Endothelial cell of umbilical vein (primary cell): ENCODE measurements around the gene AIRE. TPM values are rescaled to one million over a fixed set of nuclear protein-coding genes. Genes with fewer than 3 reads are reported as not detected.

ENCODE experiments used
- BruUV-seq: library from RNA; stranded (reverse); fragments of 400-500 nt; replicated peaks from 2 replicates; lab custom pipeline; 2021; lab: Mats Ljungman, UMichigan
- CTCF ChIA-PET: fragments of 300-600, 350-600 bp; sonication (Branson Sonifier 250); formaldehyde crosslinking; loops from one replicate; lab custom pipeline; 2021; ENCODE audit warnings: antibody characterized with exemption, inconsistent platforms; lab: Charles Lee
- POLR2A ChIA-PET: fragments of 300-600, 350-600 bp; sonication (Branson Sonifier 250); formaldehyde crosslinking; loops from one replicate; lab custom pipeline; 2021; ENCODE audit warnings: antibody characterized with exemption, inconsistent platforms; lab: Charles Lee
- DNase-seq: peaks from one replicate; pipeline ENCODE4 v3.0.0-alpha.2; 2011; ENCODE audit warnings: low read depth, low spot score
- FAIRE-seq: peaks from 2 replicates; lab custom pipeline; 2011; peaks lifted over from hg19 to GRCh38; lab: Jason Lieb, UNC
- H2AFZ ChIP-seq: 2 replicates; pipeline ENCODE4 v1.6.0; 2012; ENCODE audit warnings: low read depth, low read length, control low read depth, inconsistent platforms
- H3K27ac ChIP-seq: 2 replicates; pipeline ENCODE4 v1.5.1; 2011; ENCODE audit warnings: low read depth, mild to moderate bottlenecking, control low read depth, low read length, moderate library complexity; ENCODE audit not compliant: insufficient read depth
- H3K27me3 ChIP-seq, 2 experiments: 2 replicates each; pipeline versions ENCODE4 v1.6.0 to v1.6.1; 2011; ENCODE audit warnings: low read length in 2 of 2, mixed read lengths in 1 of 2; ENCODE audit not compliant: control insufficient read depth in 2 of 2, insufficient read depth in 2 of 2
- H3K36me3 ChIP-seq, 2 experiments: 2 replicates in 1 of 2; 3 replicates in 1 of 2; pipeline ENCODE4 v1.5.1; 2011; ENCODE audit warnings: low read length in 2 of 2, mild to moderate bottlenecking in 1 of 2, moderate library complexity in 1 of 2; ENCODE audit not compliant: control insufficient read depth in 2 of 2, insufficient read depth in 2 of 2; ENCODE audit errors: extremely low read depth in 1 of 2
- H3K4me1 ChIP-seq: 3 replicates; pipeline ENCODE4 v1.5.1; 2011; ENCODE audit warnings: mild to moderate bottlenecking, low read length; ENCODE audit not compliant: control insufficient read depth, insufficient read depth; ENCODE audit errors: extremely low read depth
- H3K4me2 ChIP-seq: 2 replicates; pipeline ENCODE4 v1.6.1; 2011; ENCODE audit warnings: low read length, control low read depth, mixed read lengths; ENCODE audit not compliant: insufficient read depth
- H3K4me3 ChIP-seq, 3 experiments: fragments of 200-600 bp in 1 of 3; sonication (generic), shearing (Covaris generic) in 1 of 3; replicated peaks in 1 of 3; 2 replicates each; pipeline ENCODE4 v1.5.1; 2011 to 2016; ENCODE audit warnings: control low read depth in 3 of 3, low read length in 3 of 3, mild to moderate bottlenecking in 2 of 3, inconsistent platforms in 1 of 3, low read depth in 1 of 3, moderate library complexity in 1 of 3; ENCODE audit not compliant: insufficient read depth in 1 of 3
- H3K79me2 ChIP-seq: 2 replicates; pipeline ENCODE4 v1.6.0; 2012; ENCODE audit warnings: low read length, inconsistent platforms; ENCODE audit not compliant: control insufficient read depth, insufficient read depth
- H3K9ac ChIP-seq: replicated peaks from 2 replicates; pipeline ENCODE3; 2011; ENCODE audit warnings: low read length, control low read depth; ENCODE audit not compliant: insufficient read depth; ENCODE audit errors: extremely low read depth
- H3K9me1 ChIP-seq: replicated peaks from 3 replicates; pipeline ENCODE4 v1.6.0; 2011; ENCODE audit warnings: mild to moderate bottlenecking, low read length; ENCODE audit not compliant: control insufficient read depth, insufficient read depth; ENCODE audit errors: extremely low read depth
- H3K9me3 ChIP-seq: replicated peaks from 2 replicates; pipeline ENCODE4 v1.5.1; 2012; ENCODE audit warnings: low read length, inconsistent platforms; ENCODE audit not compliant: control insufficient read depth, insufficient read depth
- H4K20me1 ChIP-seq: replicated peaks from 2 replicates; pipeline ENCODE3; 2011; ENCODE audit warnings: mild to moderate bottlenecking, low read length; ENCODE audit not compliant: control insufficient read depth, insufficient read depth; ENCODE audit errors: extremely low read depth
- CTCF ChIP-seq, 2 donors: IDR thresholded peaks; 1 replicate in 1 of 2; 2 replicates in 1 of 2; pipeline ENCODE4 v1.5.1; 2011; ENCODE audit warnings: low read length in 2 of 2, mild to moderate bottlenecking in 2 of 2, moderate library complexity in 2 of 2, control low read depth in 1 of 2, inconsistent platforms in 1 of 2, low read depth in 1 of 2; ENCODE audit not compliant: insufficient read depth in 1 of 2; ENCODE audit errors: extremely low read depth in 1 of 2
- EZH2 ChIP-seq: IDR thresholded peaks from 2 replicates; pipeline ENCODE4 v1.6.1; 2012; ENCODE audit warnings: borderline replicate concordance, low read depth, mild to moderate bottlenecking, moderate library complexity, low read length, inconsistent platforms; ENCODE audit not compliant: severe bottlenecking
- FOS ChIP-seq: IDR thresholded peaks from 2 replicates; pipeline ENCODE4 v1.6.1; 2011; ENCODE audit warnings: mild to moderate bottlenecking, low read length, moderate library complexity, borderline replicate concordance; ENCODE audit not compliant: insufficient read depth
- GATA2 ChIP-seq: IDR thresholded peaks from 2 replicates; pipeline ENCODE4 v1.7.0; 2011; ENCODE audit warnings: low read depth, mild to moderate bottlenecking, moderate library complexity, mixed read lengths, low read length; ENCODE audit not compliant: insufficient read length, insufficient read depth
- JUN ChIP-seq: IDR thresholded peaks from 2 replicates; pipeline ENCODE4 v1.6.1; 2011; ENCODE audit warnings: borderline replicate concordance, low read depth; ENCODE audit not compliant: insufficient read length, insufficient read depth
- MAX ChIP-seq: IDR thresholded peaks from 2 replicates; pipeline ENCODE4 v1.6.1; 2011; ENCODE audit not compliant: insufficient read depth, insufficient read length
- MYC ChIP-seq: IDR thresholded peaks from one replicate; pipeline ENCODE4 v1.6.1; 2011; ENCODE audit warnings: mild to moderate bottlenecking, low read depth, low read length
- POLR2A ChIP-seq: IDR thresholded peaks from 2 replicates; pipeline ENCODE4 v1.6.1; 2012; ENCODE audit warnings: low read depth, mild to moderate bottlenecking, control low read depth, low read length
- POLR2AphosphoS5 ChIP-seq: IDR thresholded peaks from 2 replicates; pipeline ENCODE4 v1.6.1; 2012; ENCODE audit warnings: low read depth, mild to moderate bottlenecking, control low read depth, low read length, moderate library complexity; ENCODE audit not compliant: insufficient read depth
- dilution Hi-C: fragments of 300-500 bp; cut with MboI; formaldehyde crosslinking; loops from one replicate; pipeline ENCODE4 v1.15.0; 2019; ENCODE audit warnings: low sequenced_read_pairs; ENCODE audit not compliant: extremely low pct_ligation_motif_present
- intact Hi-C: fragments of 100-400 bp; cut with micrococcal nuclease; formaldehyde crosslinking; loops from one replicate; pipeline ENCODE4 v1.10.0; 2022
- polyA plus RNA-seq, 4 experiments: library from polyadenylated mRNA; depleted of rRNA in 3 of 4; stranded (reverse) in 3 of 4; unstranded in 1 of 4; fragments of >200 nt; gene quantifications; 2 replicates each; pipeline versions ENCODE4 v1.2.1 to v1.2.3, GENCODE V29; 2011 to 2012; ENCODE audit warnings: missing spikeins in 1 of 4
- total RNA-seq: library from RNA; stranded (reverse); gene quantifications from 2 replicates; pipeline ENCODE4 v1.2.3, GENCODE V29; 2021

The AIRE gene
- total and polyA plus RNA-seq, 2 donors (not counting 3 experiments of a cell fraction or from before 2014, with no cell fraction given) = 0.04 to 0.11 TPM

- H3K9me3 ChIP-seq = no peaks in the 10 kb centered on the region
- BruUV-seq = no TSS peak
- DNase-seq (no peak), FAIRE-seq (no peak)
- TF ChIP-seq POLR2AphosphoS5 (no peak), MAX (no peak), MYC (no peak), EZH2 (no peak), CTCF (IDR thresholded peaks at IDR 0.05; ENCODE audit: extremely low read depth in 1 of 2, insufficient read depth in 1 of 2, low read depth in 1 of 2, low read length in 2 of 2) (no peak), FOS (no peak), JUN (no peak), POLR2A (no peak), GATA2 (no peak)
- no peak overlapping the region for H3K27ac ChIP-seq
- intact Hi-C loops (no loop called here), dilution Hi-C loops (no loop called here)
- peaks cover 5 to 34% of the 10 kb centered on the region in 2 experiments for H3K36me3 ChIP-seq
- no peak overlapping the region for H3K4me2 ChIP-seq
- no peak overlapping the region for H2AFZ ChIP-seq
- POLR2A ChIA-PET = no interaction called here
- no peak overlapping the region for H3K9ac ChIP-seq
- CTCF ChIA-PET = no interaction called here
- no peaks in the 10 kb centered on the region for H4K20me1 ChIP-seq
- no peaks in the 10 kb centered on the region for H3K79me2 ChIP-seq
- H3K4me3 ChIP-seq = no peak overlapping the region
- no peaks in the 10 kb centered on the region for H3K27me3 ChIP-seq
- H3K9me1 ChIP-seq = no peaks in the 10 kb centered on the region
- H3K4me1 ChIP-seq = no peaks in the 10 kb centered on the region
Observed at GRCh38 chr21:44324854-44325107, 39.1 kb downstream of the AIRE start.
